GM12878 (cell line): ENCODE measurements around the gene GPC6. TPM values are rescaled to one million over a fixed set of nuclear protein-coding genes. Genes with fewer than 3 reads are reported as not detected.

Source experiments
- ATAC-seq: fragments of 200-7000 bp; cut with Tn5 transposase; 3 replicates; pipeline ENCODE4 v1.9.1; 2020; ENCODE audit warnings: mild to moderate bottlenecking, moderate library complexity
- BruUV-seq: library from RNA; stranded (reverse); fragments of 400-500 nt; replicated peaks from 2 replicates; lab custom pipeline; 2021; lab: Mats Ljungman, UMichigan
- CTCF ChIA-PET: fragments of 300-600 bp; sonication (Branson Sonifier 250); formaldehyde crosslinking; extraction: SDS; loops from one replicate; lab custom pipeline; 2021; ENCODE audit warnings: inconsistent platforms; lab: Yijun Ruan, JAX
- POLR2A ChIA-PET: fragments of 350-600 bp; formaldehyde crosslinking; extraction: SDS; loops from one replicate; lab custom pipeline; 2021; ENCODE audit warnings: inconsistent platforms; lab: Charles Lee
- RAD21 ChIA-PET: fragments of 300-600 bp; sonication (Branson Sonifier 250); formaldehyde crosslinking; loops from one replicate; lab custom pipeline; 2023; ENCODE audit warnings: antibody characterized with exemption; ENCODE audit not compliant: unreplicated experiment; lab: Charles Lee
- SMC1A ChIA-PET: fragments of 300-600 bp; sonication (Branson Sonifier 250); formaldehyde crosslinking; loops from one replicate; lab custom pipeline; 2023; ENCODE audit not compliant: unreplicated experiment, uncharacterized antibody; lab: Charles Lee
- DNase-seq: peaks from one replicate; pipeline ENCODE4 v3.0.0-alpha.2; 2011; ENCODE audit warnings: low read depth, low spot score
- FAIRE-seq: peaks from 3 replicates; lab custom pipeline; 2011; peaks lifted over from hg19 to GRCh38; lab: Jason Lieb, UNC
- H2AFZ ChIP-seq: 2 replicates; pipeline ENCODE4 v1.6.0; 2011; ENCODE audit warnings: low read depth, low read length, control low read depth; ENCODE audit not compliant: control insufficient read depth
- H3K27ac ChIP-seq: 2 replicates; pipeline ENCODE4 v1.5.1; 2011; ENCODE audit warnings: control low read depth; ENCODE audit not compliant: control insufficient read depth, insufficient read depth
- H3K27me3 ChIP-seq, 2 experiments: replicated peaks in 1 of 2; 2 replicates each; pipeline versions ENCODE4 v1.6.0 to v1.6.1; 2011; ENCODE audit warnings: low read length in 1 of 2; ENCODE audit not compliant: control insufficient read depth in 2 of 2, insufficient read depth in 2 of 2
- H3K36me3 ChIP-seq, 2 experiments: 2 replicates each; pipeline ENCODE4 v1.5.1; 2011; ENCODE audit warnings: low read length in 1 of 2; ENCODE audit not compliant: control insufficient read depth in 2 of 2, insufficient read depth in 2 of 2
- H3K4me1 ChIP-seq: 2 replicates; pipeline ENCODE4 v1.6.1; 2011; ENCODE audit warnings: mild to moderate bottlenecking, low read length, moderate library complexity, mixed read lengths; ENCODE audit not compliant: control insufficient read depth, insufficient read depth
- H3K4me2 ChIP-seq: 2 replicates; pipeline ENCODE4 v1.6.0; 2011; ENCODE audit warnings: control low read depth; ENCODE audit not compliant: control insufficient read depth, insufficient read depth
- H3K4me3 ChIP-seq: fragments of 200-600 bp; sonication (generic); 2 replicates; pipeline ENCODE4 v1.5.1; 2016
- H3K79me2 ChIP-seq: 2 replicates; pipeline ENCODE4 v1.6.0; 2011; ENCODE audit warnings: low read length; ENCODE audit not compliant: control insufficient read depth, insufficient read depth
- H3K9ac ChIP-seq: 2 replicates; pipeline ENCODE4 v1.8.0; 2011; ENCODE audit warnings: low read length, control low read depth, mixed read lengths; ENCODE audit not compliant: control insufficient read depth, insufficient read depth
- H3K9me3 ChIP-seq: replicated peaks from 3 replicates; pipeline ENCODE4 v1.5.1; 2011; ENCODE audit warnings: mild to moderate bottlenecking, low read length; ENCODE audit not compliant: control insufficient read depth, insufficient read depth
- H4K20me1 ChIP-seq: 2 replicates; pipeline ENCODE4 v1.6.0; 2011; ENCODE audit not compliant: control insufficient read depth, insufficient read depth
- ASH2L ChIP-seq: fragments of 300-600, 200-600 bp; sonication (generic); IDR thresholded peaks from 2 replicates; pipeline ENCODE4 v1.6.1; 2017; ENCODE audit warnings: low read depth, mild to moderate bottlenecking, borderline replicate concordance
- JUNB ChIP-seq: IDR thresholded peaks from 2 replicates; pipeline ENCODE4 v1.6.1; 2016; ENCODE audit warnings: antibody characterized with exemption, mild to moderate bottlenecking
- MYB ChIP-seq: fragments of 150-350 bp; IDR thresholded peaks from 2 replicates; pipeline ENCODE4 v1.6.1; 2014; ENCODE audit warnings: mild to moderate bottlenecking, low read depth, low read length, borderline replicate concordance
- NFYA ChIP-seq: IDR thresholded peaks from 2 replicates; pipeline ENCODE4 v1.6.1; 2011; ENCODE audit warnings: low read depth, mild to moderate bottlenecking, low read length, improper control_type of control experiment, borderline replicate concordance
- RELA ChIP-seq: fragments of 450-650 bp; IDR thresholded peaks from 2 replicates; pipeline ENCODE4 v1.8.0; 2014; ENCODE audit warnings: borderline replicate concordance; ENCODE audit not compliant: partially characterized antibody
- SMC3 ChIP-seq: IDR thresholded peaks from 2 replicates; pipeline ENCODE4 v1.6.1; 2011; ENCODE audit warnings: low read length, improper control_type of control experiment, borderline replicate concordance
- in situ Hi-C: fragments of 300-500 bp; cut with MboI; formaldehyde crosslinking; loops from 9 replicates; pipeline ENCODE4 v1.14.3; 2018; ENCODE audit warnings: mixed read lengths
- intact Hi-C: fragments of 100-400 bp; cut with micrococcal nuclease; formaldehyde crosslinking; loops from one replicate; pipeline ENCODE4 v1.14.2; 2022; ENCODE audit not compliant: unreplicated experiment
- polyA plus RNA-seq, 11 experiments: library from polyadenylated mRNA; depleted of rRNA in 4 of 11; unstranded in 6 of 11; stranded (reverse) in 5 of 11; fragments of >200 nt; fragmentation: Nextera tagmentation in 4 of 11; fragmentation: Illumina TruSeq in 1 of 11; extraction: Ambion mirVana in 4 of 11; extraction: Trizol in 1 of 11; gene quantifications; 1 replicate in 1 of 11; 2 replicates in 10 of 11; pipeline versions ENCODE4 v1.2.1 to v1.2.3, GENCODE V29; 2011 to 2016; ENCODE audit warnings: inconsistent platforms in 2 of 11, missing spikeins in 2 of 11, low read depth in 1 of 11
- total RNA-seq, 4 experiments: library from RNA; depleted of rRNA in 3 of 4; stranded (reverse); fragments of >200 nt in 3 of 4; fragmentation: Illumina TruSeq in 1 of 4; extraction: Trizol in 1 of 4; gene quantifications; 2 replicates each; pipeline versions ENCODE4 v1.2.1 to v1.2.3, GENCODE V29; 2013 to 2021
- TF ChIP-seq, protein P1 (sequence below): fragments of 150-350 bp; IDR thresholded peaks from 2 replicates; pipeline ENCODE4 v1.6.1; 2014; ENCODE audit warnings: mild to moderate bottlenecking, low read depth, low read length

Gene GPC6
- total and polyA plus RNA-seq, 10 of the 15 experiments (the other 5 are each of a cell fraction or from before 2014, with no cell fraction given), result 0.03 to 0.04 (median 0.03) TPM; not detected in 7

DNA sequence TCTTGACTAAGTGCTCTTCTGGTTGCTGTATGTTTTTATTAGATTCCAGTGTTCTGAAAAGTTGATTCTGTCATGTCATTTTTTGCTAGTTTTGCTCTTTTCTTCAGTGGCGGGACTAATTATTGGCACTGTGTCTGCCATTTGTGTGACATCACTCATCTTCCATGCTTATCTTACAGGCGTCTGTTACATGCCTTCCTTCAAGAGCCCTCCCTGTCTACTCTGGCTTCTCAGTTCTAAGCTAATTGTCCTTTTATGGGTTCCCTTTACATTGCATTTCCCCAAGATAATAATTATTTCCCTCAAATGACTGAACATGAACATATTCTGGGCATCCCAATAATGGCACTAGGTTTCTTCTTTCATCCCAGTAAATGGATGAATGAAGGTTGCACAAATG is 793.8 kb downstream of the GPC6 start (continued):
- TF ChIP-seq, protein P1, sequence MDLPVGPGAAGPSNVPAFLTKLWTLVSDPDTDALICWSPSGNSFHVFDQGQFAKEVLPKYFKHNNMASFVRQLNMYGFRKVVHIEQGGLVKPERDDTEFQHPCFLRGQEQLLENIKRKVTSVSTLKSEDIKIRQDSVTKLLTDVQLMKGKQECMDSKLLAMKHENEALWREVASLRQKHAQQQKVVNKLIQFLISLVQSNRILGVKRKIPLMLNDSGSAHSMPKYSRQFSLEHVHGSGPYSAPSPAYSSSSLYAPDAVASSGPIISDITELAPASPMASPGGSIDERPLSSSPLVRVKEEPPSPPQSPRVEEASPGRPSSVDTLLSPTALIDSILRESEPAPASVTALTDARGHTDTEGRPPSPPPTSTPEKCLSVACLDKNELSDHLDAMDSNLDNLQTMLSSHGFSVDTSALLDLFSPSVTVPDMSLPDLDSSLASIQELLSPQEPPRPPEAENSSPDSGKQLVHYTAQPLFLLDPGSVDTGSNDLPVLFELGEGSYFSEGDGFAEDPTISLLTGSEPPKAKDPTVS, result no peak
- TF ChIP-seq NFYA, result no peak
- no peak for TF ChIP-seq MYB
- no peak for TF ChIP-seq RELA
- TF ChIP-seq SMC3, result no peak

DNA sequence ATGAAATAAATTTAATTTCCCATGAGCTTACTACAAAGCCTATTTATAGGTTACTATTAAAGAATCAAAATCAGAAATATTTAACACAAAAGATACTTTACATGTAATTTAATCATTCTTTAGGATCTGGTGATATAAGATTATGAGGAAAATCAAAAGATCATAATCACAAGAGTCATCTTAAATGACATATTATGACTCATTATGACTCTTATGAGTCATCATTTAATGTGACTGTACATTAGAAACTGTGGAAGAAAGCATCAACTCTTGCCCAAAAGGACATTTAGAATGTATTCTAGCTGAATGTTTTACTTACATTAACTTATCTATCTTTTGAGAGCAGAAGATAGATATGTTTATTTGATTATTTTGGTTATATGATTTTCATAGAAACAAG is 794.2 kb downstream of the GPC6 start:
- H3K9me3 ChIP-seq, result no peaks in the 10 kb centered on the region
- DNase-seq (no peak), FAIRE-seq (no peak), ATAC-seq (no peak)
- POLR2A ChIA-PET, result no interaction called here
- no peak overlapping the region for H3K27ac ChIP-seq
- intact Hi-C loops, result no loop called here
- no peaks in the 10 kb centered on the region for H3K4me1 ChIP-seq
- no peaks in the 10 kb centered on the region for H3K36me3 ChIP-seq
- no peak overlapping the region for H2AFZ ChIP-seq
- SMC1A ChIA-PET, result no interaction called here
- CTCF ChIA-PET, result interaction anchor here (0.8 kb wide), 1 partner anchor 258 kb away, joined by 3 read pairs; no protein-coding TSS in a partner anchor
- H3K27me3 ChIP-seq, result no peaks in the 10 kb centered on the region
- in situ Hi-C loops, result no loop called here
- RAD21 ChIA-PET, result no interaction called here
- H3K79me2 ChIP-seq, result no peaks in the 10 kb centered on the region
- no peak overlapping the region for H3K4me3 ChIP-seq
- H3K9ac ChIP-seq, result no peak overlapping the region
- no peaks in the 10 kb centered on the region for H4K20me1 ChIP-seq
- no peak overlapping the region for H3K4me2 ChIP-seq
- BruUV-seq, result no TSS peak
- TF ChIP-seq JUNB (peak; percentile 20; the same call in 1 of the 2 replicates), ASH2L (no peak)
